Adrenal gland (tissue), 5 donors: ENCODE measurements around the gene POU2AF2.

Source experiments
- CTCF ChIP-seq, 6 experiments: fragments of 450-650 bp in 4 of 6; fragments of 200-600 bp in 2 of 6; sonication (generic) in 1 of 6; IDR thresholded peaks; 1 replicate in 5 of 6; 2 replicates in 1 of 6; pipeline versions ENCODE4 v1.5.1 to v1.8.0; 2016 to 2021; ENCODE audit warnings: antibody characterized with exemption in 6 of 6, mild to moderate bottlenecking in 2 of 6, moderate library complexity in 1 of 6
- POLR2A ChIP-seq, 2 donors: fragments of 450-650 bp; IDR thresholded peaks; one replicate each; pipeline ENCODE4 v1.6.1; 2017; ENCODE audit warnings: antibody characterized with exemption in 2 of 2, mild to moderate bottlenecking in 2 of 2, moderate library complexity in 1 of 2
- donor health status: DM: no; HTN: no; CAD: no.

DNA sequence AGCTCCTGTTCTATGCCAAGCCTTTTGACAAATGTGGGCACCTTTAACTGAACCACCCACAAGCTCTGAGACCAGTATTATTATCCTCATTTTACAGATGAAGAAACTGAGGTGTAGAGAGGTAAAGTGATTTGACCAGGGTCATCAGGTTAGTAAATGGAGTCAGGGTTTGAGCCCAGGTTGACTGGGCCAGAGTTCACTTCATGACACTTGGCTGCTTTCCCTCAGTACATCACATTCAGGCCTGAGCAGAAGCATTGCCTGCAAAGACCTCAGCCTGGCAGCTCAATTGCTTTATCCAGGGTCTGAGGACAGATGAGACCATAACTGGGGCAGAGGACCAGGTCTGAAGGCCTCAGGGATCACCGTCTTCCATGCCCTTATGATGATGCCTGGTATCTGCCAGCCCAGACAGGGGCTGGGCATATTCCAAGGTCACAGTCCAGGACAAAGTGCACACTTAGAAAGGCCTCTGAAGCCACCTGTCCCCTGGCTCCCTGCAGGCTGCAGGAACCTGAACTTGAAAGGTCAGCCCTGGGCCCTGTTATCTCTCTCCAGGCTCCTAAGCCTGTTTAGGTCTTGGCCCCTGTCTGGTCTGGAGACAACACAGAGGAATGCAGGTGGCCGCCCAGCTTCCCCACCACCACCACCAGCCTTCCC, 84.8 kb downstream of the POU2AF2 start:
- TF ChIP-seq CTCF (IDR thresholded peaks at IDR 0.05) (no peak), POLR2A (IDR thresholded peaks at IDR 0.05) (no peak)
